Uterus (tissue), 4 donors: ENCODE measurements around the gene AOC2. TPM values are rescaled to one million over a fixed set of nuclear protein-coding genes. Genes with fewer than 3 reads are reported as not detected.
"Not testable (repeated sequence)": the region's sequence is repeated elsewhere in the genome, so short reads cannot be mapped to it uniquely, and the experiment has no call there.

Experiments used
- DNase-seq, 2 donors: peaks; one replicate each; pipeline ENCODE4 v3.0.0-alpha.2; 2019 to 2020
- H3K27ac ChIP-seq, 2 donors: fragments of 200-600 bp; sonication (generic); 1 replicate in 1 of 2; 2 replicates in 1 of 2; pipeline ENCODE4 v1.5.1; 2016 to 2018
- H3K27me3 ChIP-seq, 2 donors: fragments of 200-600 bp; sonication (generic); one replicate each; pipeline ENCODE4 v1.5.1; 2018 to 2019; ENCODE audit warnings: control low read depth in 1 of 2
- H3K36me3 ChIP-seq, 2 donors: fragments of 200-600 bp; sonication (generic); one replicate each; pipeline ENCODE4 v1.5.1; 2019; ENCODE audit warnings: control low read depth in 1 of 2
- H3K4me1 ChIP-seq, 2 donors: fragments of 200-600 bp; sonication (generic); one replicate each; pipeline ENCODE4 v1.5.1; 2018 to 2019; ENCODE audit warnings: control low read depth in 1 of 2
- H3K4me3 ChIP-seq, 2 donors: fragments of 200-600 bp; sonication (generic); 1 replicate in 1 of 2; 2 replicates in 1 of 2; pipeline ENCODE4 v1.5.1; 2018 to 2019; ENCODE audit warnings: mild to moderate bottlenecking in 1 of 2
- H3K9me3 ChIP-seq, 2 donors: fragments of 200-600 bp; sonication (generic); one replicate each; pipeline ENCODE4 v1.5.1; 2019; ENCODE audit warnings: control low read depth in 1 of 2
- POLR2A ChIP-seq, 2 donors: fragments of 450-650 bp; IDR thresholded peaks; one replicate each; pipeline ENCODE4 v1.6.1; 2016; ENCODE audit warnings: antibody characterized with exemption in 2 of 2, mild to moderate bottlenecking in 1 of 2, moderate library complexity in 1 of 2
- intact Hi-C: fragments of 100-400 bp; cut with DNase I; formaldehyde crosslinking; loops from one replicate; pipeline ENCODE4 v1.15.1; 2023; ENCODE audit warnings: low total_unique reads
- total RNA-seq, 4 donors: library from RNA; depleted of rRNA in 3 of 4; stranded (reverse); fragments of >200 nt in 3 of 4; gene quantifications; one replicate each; pipeline versions ENCODE4 v1.1.0 to v1.2.4, GENCODE V29; 2014 to 2023
- TF ChIP-seq, protein P1 (sequence below), 4 experiments: fragments of 200-600 bp in 2 of 4; fragments of 450-650 bp in 2 of 4; sonication (generic) in 2 of 4; IDR thresholded peaks; one replicate each; pipeline ENCODE4 v1.5.1; 2016 to 2019; ENCODE audit warnings: antibody characterized with exemption in 4 of 4, mild to moderate bottlenecking in 2 of 4, moderate library complexity in 1 of 4
- donor health status: DM: yes; HTN: yes; CAD: no.

AOC2 gene
- total RNA-seq, 4 donors from 2014 or later, result 1.3 to 5.3 (median 3.0) TPM; not detected in 1

DNA sequence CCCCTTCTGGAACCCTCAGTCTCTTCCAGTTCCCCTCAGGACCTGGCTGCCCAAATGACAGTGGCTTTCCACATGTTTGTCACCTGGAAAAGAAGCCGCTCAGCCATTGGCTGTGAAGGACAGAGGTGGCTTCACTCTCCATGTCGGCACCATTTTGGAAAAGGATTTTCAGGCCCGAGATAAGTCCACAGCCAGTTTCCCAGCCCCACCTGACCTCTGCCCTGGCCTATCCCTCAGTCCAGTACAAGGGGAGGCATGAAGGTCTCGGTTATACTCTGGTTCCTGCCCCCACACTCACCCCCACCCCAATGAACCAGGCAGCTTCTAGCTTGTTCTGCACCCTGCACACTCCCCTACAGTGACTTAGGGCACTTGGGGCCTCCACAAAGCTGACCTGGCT, 21.8 kb downstream of the AOC2 start:
- no peak overlapping the region for H3K27ac ChIP-seq
- H3K4me1 ChIP-seq, result no peaks in the 10 kb centered on the region
- TF ChIP-seq POLR2A (IDR thresholded peaks at IDR 0.05), result no peak
- TF ChIP-seq, protein P1, sequence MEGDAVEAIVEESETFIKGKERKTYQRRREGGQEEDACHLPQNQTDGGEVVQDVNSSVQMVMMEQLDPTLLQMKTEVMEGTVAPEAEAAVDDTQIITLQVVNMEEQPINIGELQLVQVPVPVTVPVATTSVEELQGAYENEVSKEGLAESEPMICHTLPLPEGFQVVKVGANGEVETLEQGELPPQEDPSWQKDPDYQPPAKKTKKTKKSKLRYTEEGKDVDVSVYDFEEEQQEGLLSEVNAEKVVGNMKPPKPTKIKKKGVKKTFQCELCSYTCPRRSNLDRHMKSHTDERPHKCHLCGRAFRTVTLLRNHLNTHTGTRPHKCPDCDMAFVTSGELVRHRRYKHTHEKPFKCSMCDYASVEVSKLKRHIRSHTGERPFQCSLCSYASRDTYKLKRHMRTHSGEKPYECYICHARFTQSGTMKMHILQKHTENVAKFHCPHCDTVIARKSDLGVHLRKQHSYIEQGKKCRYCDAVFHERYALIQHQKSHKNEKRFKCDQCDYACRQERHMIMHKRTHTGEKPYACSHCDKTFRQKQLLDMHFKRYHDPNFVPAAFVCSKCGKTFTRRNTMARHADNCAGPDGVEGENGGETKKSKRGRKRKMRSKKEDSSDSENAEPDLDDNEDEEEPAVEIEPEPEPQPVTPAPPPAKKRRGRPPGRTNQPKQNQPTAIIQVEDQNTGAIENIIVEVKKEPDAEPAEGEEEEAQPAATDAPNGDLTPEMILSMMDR (IDR thresholded peaks at IDR 0.05), result no peak
- peaks cover 0 to 8% of the 10 kb centered on the region in 2 donors for H3K9me3 ChIP-seq
- DNase-seq, result no peak
- H3K4me3 ChIP-seq, result no peak overlapping the region
- no peaks in the 10 kb centered on the region for H3K27me3 ChIP-seq
- H3K36me3 ChIP-seq, result no peaks in the 10 kb centered on the region
- intact Hi-C loops, result no loop called here

DNA sequence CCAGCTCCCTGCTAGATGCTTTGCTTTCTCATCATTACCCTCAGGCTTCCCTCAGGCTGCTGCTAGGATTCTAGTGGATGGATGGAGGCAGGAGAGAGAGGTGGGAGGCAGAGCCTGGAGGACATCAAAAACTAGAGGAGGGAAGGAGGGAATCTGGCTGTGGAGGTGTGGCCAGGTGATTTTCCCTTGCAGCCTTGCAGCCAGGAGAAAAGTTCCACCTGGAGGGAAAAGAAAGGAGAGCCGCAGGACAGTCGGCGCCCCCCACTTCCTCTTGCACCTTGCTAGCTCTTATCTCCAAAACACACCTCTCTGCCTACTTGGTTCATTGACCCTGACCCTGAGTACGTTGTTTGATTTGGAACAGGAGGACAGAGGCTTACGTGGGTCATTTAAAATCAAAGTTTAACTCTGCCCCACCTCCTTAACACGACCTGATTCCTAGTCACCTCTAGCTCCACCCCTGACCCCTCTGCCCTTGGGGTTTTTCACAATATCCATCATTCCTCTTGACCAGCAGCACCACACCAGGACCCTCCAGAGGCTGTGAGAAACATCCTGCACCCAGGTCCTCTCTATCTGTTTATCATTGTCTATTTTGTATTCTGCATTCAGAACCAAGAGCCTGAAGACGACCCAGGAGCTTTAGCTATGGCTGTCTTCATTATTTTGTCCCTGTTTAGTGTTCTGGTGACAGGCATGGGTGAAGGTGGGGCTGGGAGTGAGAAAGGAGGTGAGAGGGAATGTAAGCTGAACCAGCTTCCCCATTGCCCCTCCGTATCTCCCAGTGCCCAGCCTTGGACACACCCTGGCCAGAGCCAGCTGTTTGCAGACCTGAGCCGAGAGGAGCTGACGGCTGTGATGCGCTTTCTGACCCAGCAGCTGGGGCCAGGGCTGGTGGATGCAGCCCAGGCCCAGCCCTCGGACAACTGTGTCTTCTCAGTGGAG, 22.5 kb downstream of the AOC2 start:
- no peak for DNase-seq
- H3K9me3 ChIP-seq, result peaks cover 0 to 8% of the 10 kb centered on the region in 2 donors
- no peaks in the 10 kb centered on the region for H3K27me3 ChIP-seq
- H3K36me3 ChIP-seq, result no peaks in the 10 kb centered on the region
- no peak overlapping the region for H3K4me3 ChIP-seq
- H3K4me1 ChIP-seq, result no peaks in the 10 kb centered on the region
- intact Hi-C loops, result no loop called here
- TF ChIP-seq, protein P1 (IDR thresholded peaks at IDR 0.05), result no peak
- no peak for TF ChIP-seq POLR2A (IDR thresholded peaks at IDR 0.05)
- no peak overlapping the region for H3K27ac ChIP-seq

DNA sequence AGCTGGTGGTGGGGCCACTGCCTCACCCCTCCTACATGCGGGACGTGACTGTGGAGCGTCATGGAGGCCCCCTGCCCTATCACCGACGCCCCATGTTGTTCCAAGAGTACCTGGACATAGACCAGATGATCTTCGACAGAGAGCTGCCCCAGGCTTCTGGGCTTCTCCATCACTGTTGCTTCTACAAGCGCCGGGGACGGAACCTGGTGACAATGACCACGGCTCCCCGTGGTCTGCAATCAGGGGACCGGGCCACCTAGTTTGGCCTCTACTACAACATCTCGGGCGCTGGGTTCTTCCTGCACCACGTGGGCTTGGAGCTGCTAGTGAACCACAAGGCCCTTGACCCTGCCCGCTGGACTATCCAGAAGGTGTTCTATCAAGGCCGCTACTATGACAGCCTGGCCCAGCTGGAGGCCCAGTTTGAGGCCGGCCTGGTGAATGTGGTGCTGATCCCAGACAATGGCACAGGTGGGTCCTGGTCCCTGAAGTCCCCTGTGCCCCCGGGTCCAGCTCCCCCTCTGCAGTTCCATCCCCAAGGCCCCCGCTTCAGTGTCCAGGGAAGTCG, 23.4 kb downstream of the AOC2 start:
- H3K9me3 ChIP-seq, H3K36me3 ChIP-seq, H3K4me3 ChIP-seq, H3K4me1 ChIP-seq, H3K27me3 ChIP-seq, intact Hi-C loops, H3K27ac ChIP-seq, DNase-seq: not testable (repeated sequence)

DNA sequence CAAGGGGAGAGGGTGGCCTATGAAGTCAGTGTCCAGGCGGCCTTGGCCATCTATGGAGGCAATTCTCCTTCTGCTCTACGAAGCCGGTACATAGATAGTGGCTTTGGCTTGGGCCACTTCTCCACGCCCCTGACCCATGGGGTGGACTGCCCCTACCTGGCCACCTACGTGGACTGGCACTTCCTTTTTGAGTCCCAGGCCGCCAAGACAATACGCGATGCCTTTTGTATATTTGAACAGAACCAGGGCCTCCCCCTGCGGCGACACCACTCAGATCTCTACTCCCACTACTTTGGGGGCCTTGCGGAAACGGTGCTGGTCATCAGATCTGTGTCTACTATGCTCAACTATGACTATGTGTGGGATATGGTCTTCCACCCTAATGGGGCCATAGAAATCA, 24.0 kb downstream of the AOC2 start:
- H3K36me3 ChIP-seq, result no peaks in the 10 kb centered on the region
- H3K27ac ChIP-seq, result no peak overlapping the region
- H3K9me3 ChIP-seq, result peaks cover 0 to 8% of the 10 kb centered on the region in 2 donors
- H3K4me3 ChIP-seq, result no peak overlapping the region
- no peak for TF ChIP-seq POLR2A (IDR thresholded peaks at IDR 0.05)
- TF ChIP-seq, protein P1 (IDR thresholded peaks at IDR 0.05), result no peak
- H3K27me3 ChIP-seq, result no peaks in the 10 kb centered on the region
- no peak for DNase-seq
- H3K4me1 ChIP-seq, result no peaks in the 10 kb centered on the region
- intact Hi-C loops, result no loop called here

DNA sequence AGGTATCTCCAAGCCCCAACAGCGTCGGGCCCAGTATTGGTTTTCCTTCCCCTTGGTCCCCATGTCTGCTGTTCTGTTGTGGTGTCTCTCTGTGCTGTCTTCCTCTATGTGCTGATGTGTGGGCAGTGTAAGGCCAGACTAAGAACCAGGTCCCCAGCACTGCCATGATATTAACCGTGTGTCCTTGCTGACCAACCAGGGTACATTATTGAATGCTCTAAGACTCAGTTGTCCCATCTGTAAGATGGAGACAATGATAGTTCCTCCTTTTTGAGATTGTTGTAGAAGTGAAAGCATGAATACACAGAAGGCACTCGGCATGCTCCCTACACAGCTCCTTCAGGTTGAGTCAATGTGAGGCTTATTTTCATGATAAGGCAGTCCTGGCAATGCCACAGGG, 27.3 kb downstream of the AOC2 start:
- Histone ChIP-seq H3K4me1 (no peaks in the 10 kb centered on the region), H3K36me3 (no peaks in the 10 kb centered on the region), H3K27ac (no peak overlapping the region), H3K4me3 (no peak overlapping the region), H3K27me3 (no peaks in the 10 kb centered on the region), H3K9me3 (peaks cover 0 to 8% of the 10 kb centered on the region in 2 donors)
- TF ChIP-seq, protein P1 (IDR thresholded peaks at IDR 0.05), result no peak
- TF ChIP-seq POLR2A (IDR thresholded peaks at IDR 0.05), result no peak
- intact Hi-C loops, result no loop called here
- DNase-seq, result no peak
